GM23338 (cell line): Measurements from ENCODE around the gene MAN1B1. TPM values are rescaled to one million over a fixed set of nuclear protein-coding genes. Genes with fewer than 3 reads are reported as not detected.

Experiments used
- ATAC-seq: fragments of 200-7000 bp; cut with Tn5 transposase; 3 replicates; pipeline ENCODE4 v1.9.1; 2020
- DNase-seq: peaks from one replicate; pipeline ENCODE4 v3.0.0-alpha.2; 2015; ENCODE audit warnings: low spot score
- H2AFZ ChIP-seq: fragments of 200-600 bp; sonication (generic); 2 replicates; pipeline ENCODE4 v1.8.0; 2016; ENCODE audit warnings: antibody characterized with exemption, mild to moderate bottlenecking, moderate library complexity
- H3F3A ChIP-seq: fragments of 200-600 bp; sonication (generic); replicated peaks from 2 replicates; pipeline ENCODE4 v1.8.0; 2017; ENCODE audit warnings: antibody characterized with exemption, mixed run types, low read depth
- H3K27ac ChIP-seq: fragments of 200-600 bp; sonication (generic); 2 replicates; pipeline ENCODE4 v1.6.1; 2016; ENCODE audit warnings: low read depth
- H3K27me3 ChIP-seq: fragments of 200-600 bp; sonication (generic); 2 replicates; pipeline ENCODE4 v1.8.0; 2016; ENCODE audit warnings: mild to moderate bottlenecking, mixed run types, moderate library complexity; ENCODE audit not compliant: insufficient read depth
- H3K36me3 ChIP-seq: fragments of 200-600 bp; sonication (generic); 2 replicates; pipeline ENCODE4 v1.8.0; 2016; ENCODE audit warnings: mild to moderate bottlenecking; ENCODE audit not compliant: insufficient read depth
- H3K4me1 ChIP-seq: fragments of 200-600 bp; sonication (generic); 2 replicates; pipeline ENCODE4 v1.8.0; 2016; ENCODE audit warnings: mild to moderate bottlenecking, moderate library complexity; ENCODE audit not compliant: insufficient read depth
- H3K4me2 ChIP-seq: fragments of 200-600 bp; sonication (generic); 2 replicates; pipeline ENCODE4 v1.7.1; 2017; ENCODE audit warnings: mixed run types
- H3K4me3 ChIP-seq: fragments of 200-600 bp; sonication (generic); 2 replicates; pipeline ENCODE4 v1.6.1; 2016; ENCODE audit warnings: mixed run types
- H3K79me2 ChIP-seq: fragments of 200-600 bp; sonication (generic); replicated peaks from 2 replicates; pipeline ENCODE4 v1.8.0; 2017; ENCODE audit warnings: mild to moderate bottlenecking; ENCODE audit not compliant: insufficient read depth
- H3K9me2 ChIP-seq: fragments of 200-600 bp; sonication (generic); 2 replicates; pipeline ENCODE4 v1.8.0; 2017; ENCODE audit not compliant: insufficient read depth
- H4K20me1 ChIP-seq: fragments of 200-600 bp; sonication (generic); replicated peaks from 2 replicates; pipeline ENCODE4 v1.8.0; 2017; ENCODE audit warnings: mild to moderate bottlenecking; ENCODE audit not compliant: insufficient read depth
- H3K27ac Mint-ChIP-seq: 2 replicates; pipeline ENCODE4 v1.8.0; 2020; ENCODE audit warnings: inconsistent platforms, mild to moderate bottlenecking, moderate library complexity, mixed read lengths
- H3K27me3 Mint-ChIP-seq: 3 replicates; pipeline ENCODE4 v1.8.0; 2022; ENCODE audit warnings: low read depth, mild to moderate bottlenecking, moderate library complexity, mixed read lengths, inconsistent platforms; ENCODE audit not compliant: insufficient read depth, poor library complexity
- H3K36me3 Mint-ChIP-seq: 3 replicates; pipeline ENCODE4 v1.8.0; 2021; ENCODE audit warnings: low read depth, mild to moderate bottlenecking, inconsistent platforms, moderate library complexity, mixed read lengths
- H3K4me1 Mint-ChIP-seq: 3 replicates; pipeline ENCODE4 v1.8.0; 2020; ENCODE audit warnings: mild to moderate bottlenecking, inconsistent platforms, mixed read lengths
- H3K4me3 Mint-ChIP-seq: 3 replicates; pipeline ENCODE4 v1.8.0; 2021; ENCODE audit warnings: moderate library complexity, mild to moderate bottlenecking, inconsistent platforms, mixed read lengths
- H3K9me3 Mint-ChIP-seq: 3 replicates; pipeline ENCODE4 v1.8.0; 2020; ENCODE audit warnings: moderate library complexity, mild to moderate bottlenecking, inconsistent platforms, mixed read lengths
- CREB1 ChIP-seq: fragments of 250-450 bp; sonication (Bioruptor Pico); IDR thresholded peaks from 2 replicates; pipeline ENCODE4 v1.5.0; 2020; ENCODE audit warnings: low read depth, mild to moderate bottlenecking, moderate library complexity
- ETS1 ChIP-seq: IDR thresholded peaks from 2 replicates; pipeline ENCODE4 v1.6.1; 2016; ENCODE audit warnings: antibody characterized with exemption
- EZH2phosphoT487 ChIP-seq: fragments of 200-600 bp; sonication (generic); IDR thresholded peaks from one replicate; pipeline ENCODE4 v1.8.1; 2018; ENCODE audit warnings: antibody characterized with exemption; ENCODE audit not compliant: unreplicated experiment
- JUNB ChIP-seq: IDR thresholded peaks from one replicate; pipeline ENCODE4 v1.6.1; 2016; ENCODE audit warnings: antibody characterized with exemption; ENCODE audit not compliant: unreplicated experiment
- NANOG ChIP-seq: IDR thresholded peaks from 2 replicates; pipeline ENCODE4 v1.6.1; 2016; ENCODE audit warnings: antibody characterized with exemption, borderline replicate concordance
- REST ChIP-seq: IDR thresholded peaks from one replicate; pipeline ENCODE4 v1.6.1; 2018; ENCODE audit warnings: antibody characterized with exemption; ENCODE audit not compliant: unreplicated experiment
- STAT1 ChIP-seq: IDR thresholded peaks from one replicate; pipeline ENCODE4 v1.6.1; 2016; ENCODE audit warnings: antibody characterized with exemption; ENCODE audit not compliant: unreplicated experiment
- ZNF114 ChIP-seq: fragments of 250-450 bp; sonication (Bioruptor Pico); IDR thresholded peaks from 2 replicates; pipeline ENCODE4 v1.5.0; 2020; ENCODE audit warnings: mild to moderate bottlenecking, moderate library complexity
- ZNF331 ChIP-seq: fragments of 250-450 bp; sonication (Bioruptor Pico); IDR thresholded peaks from 2 replicates; pipeline ENCODE4 v1.5.0; 2020; ENCODE audit warnings: low read depth, mild to moderate bottlenecking, moderate library complexity
- polyA plus RNA-seq: library from polyadenylated mRNA; unstranded; fragments of >200 nt; fragmentation: Nextera tagmentation; extraction: Ambion mirVana; gene quantifications from 2 replicates; pipeline ENCODE4 v1.2.1, GENCODE V29; 2016
- total RNA-seq: library from RNA; depleted of rRNA; stranded (reverse); fragments of >200 nt; shearing (Covaris generic); gene quantifications from 2 replicates; pipeline ENCODE4 v1.2.3, GENCODE V29; 2014

The MAN1B1 gene
- total and polyA plus RNA-seq, 2 experiments from 2014 or later = 15.7 to 39.9 TPM

GRCh38 chr9:137065336-137065967 lies 21.3 kb upstream of the MAN1B1 start:
- Histone ChIP-seq H3K4me2 (no peak overlapping the region), H3K4me1 (peaks cover 12% of the 10 kb centered on the region; the same call in 1 of the 2 replicates), H3K4me3 (no peak overlapping the region), H3K36me3 (no peaks in the 10 kb centered on the region; the same call in 1 of the 2 replicates), H4K20me1 (peaks cover 11% of the 10 kb centered on the region; the same call in 1 of the 2 replicates), H3K27ac (no peak overlapping the region), H3F3A (peaks cover 7% of the 10 kb centered on the region; the same call in 1 of the 2 replicates), H3K27me3 (peaks cover 9% of the 10 kb centered on the region; the same call in 1 of the 2 replicates), H2AFZ (no peak overlapping the region), H3K9me2 (no peaks in the 10 kb centered on the region), H3K79me2 (peaks cover 10% of the 10 kb centered on the region; the same call in 1 of the 2 replicates)
- ATAC-seq (no peak), DNase-seq (no peak)
- Mint-ChIP-seq H3K4me1 (peaks cover 10% of the 10 kb centered on the region), H3K4me3 (no peak overlapping the region), H3K27ac (no peak overlapping the region), H3K36me3 (no peaks in the 10 kb centered on the region; the same call in 2 of the 3 replicates), H3K27me3 (peaks cover 1% of the 10 kb centered on the region), H3K9me3 (no peaks in the 10 kb centered on the region)
- TF ChIP-seq NANOG = no peak
- no peak for TF ChIP-seq ZNF331 (CRISPR knock-in tag)
- no peak for TF ChIP-seq STAT1
- no peak for TF ChIP-seq JUNB
- TF ChIP-seq EZH2phosphoT487 = no peak
- no peak for TF ChIP-seq ZNF114 (CRISPR knock-in tag)
- TF ChIP-seq CREB1 (CRISPR knock-in tag) = no peak
- no peak for TF ChIP-seq ETS1
- no peak for TF ChIP-seq REST
